NB4 (cell line): ENCODE data around the gene TSPAN11.

Experiments
- DNase-seq: peaks from one replicate; pipeline ENCODE4 v3.0.0; 2010; ENCODE audit warnings: low read depth
- H3K4me3 ChIP-seq: one replicate; pipeline ENCODE4 v1.5.1; 2011; ENCODE audit warnings: mild to moderate bottlenecking, low read depth, low read length, moderate library complexity
- CTCF ChIP-seq: IDR thresholded peaks from one replicate; pipeline ENCODE4 v1.5.1; 2012; ENCODE audit warnings: low read depth, low read length
- MAX ChIP-seq: IDR thresholded peaks from 2 replicates; pipeline ENCODE4 v1.6.1; 2011; ENCODE audit warnings: low read depth, low read length
- MYC ChIP-seq: IDR thresholded peaks from 2 replicates; pipeline ENCODE4 v1.6.1; 2011; ENCODE audit warnings: low read depth, low read length
- POLR2A ChIP-seq: IDR thresholded peaks from 2 replicates; pipeline ENCODE4 v1.6.1; 2011; ENCODE audit warnings: mild to moderate bottlenecking; ENCODE audit not compliant: insufficient read length; ENCODE audit errors: extremely low read depth

TSPAN11 gene

DNA sequence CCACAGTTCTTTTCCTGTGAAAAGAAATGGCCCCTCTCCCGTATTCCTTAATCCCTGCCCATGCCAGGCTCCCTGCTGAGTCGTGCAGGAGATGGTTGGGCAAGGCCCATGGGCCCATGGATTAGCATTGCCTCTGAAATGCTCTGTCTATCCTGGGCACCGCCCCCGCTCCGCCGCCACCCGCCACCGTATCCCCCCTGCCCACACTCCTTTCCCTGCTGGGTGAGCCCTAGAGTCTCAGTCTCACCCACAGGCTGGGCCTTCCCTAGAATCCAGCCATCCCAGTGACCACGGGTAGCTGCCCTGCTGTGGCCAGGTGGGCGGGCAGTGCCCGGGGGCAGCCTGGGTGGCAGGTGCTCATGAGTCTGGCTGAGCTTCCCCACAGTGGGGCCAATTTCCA lies 50.6 kb downstream of the TSPAN11 start:
- TF ChIP-seq MAX (no peak), CTCF (no peak), POLR2A (no peak), MYC (no peak)
- no peak for DNase-seq
- H3K4me3 ChIP-seq = no peak overlapping the region

GRCh38 chr12:30977537-30978349 lies 51.2 kb downstream of the TSPAN11 start:
- TF ChIP-seq POLR2A = no peak
- TF ChIP-seq MAX = no peak
- TF ChIP-seq CTCF = no peak
- no peak for TF ChIP-seq MYC
- no peak for DNase-seq
- H3K4me3 ChIP-seq = no peak overlapping the region

DNA sequence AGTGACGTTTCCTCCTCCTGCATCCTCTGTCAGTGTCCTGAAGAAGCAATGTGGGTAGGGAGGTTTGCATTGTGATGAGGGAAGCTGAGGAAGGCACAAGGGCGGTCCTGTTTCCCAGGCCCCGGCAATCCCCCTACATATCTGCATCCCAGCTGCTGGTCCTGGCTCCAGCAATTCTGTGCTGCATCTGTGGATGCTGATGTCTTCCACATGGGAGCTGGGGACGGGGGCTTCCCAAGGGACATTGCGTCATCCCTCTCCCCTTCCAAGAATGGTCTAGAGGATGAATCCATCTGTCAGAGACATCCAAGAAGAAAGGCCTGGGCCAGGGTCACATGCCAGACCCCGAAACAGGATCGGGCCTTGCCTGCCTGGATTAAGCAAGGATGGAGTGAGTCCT lies 52.1 kb downstream of the TSPAN11 start:
- no peak for TF ChIP-seq MYC
- no peak for TF ChIP-seq MAX
- TF ChIP-seq CTCF = no peak
- no peak for TF ChIP-seq POLR2A
- no peak for DNase-seq
- H3K4me3 ChIP-seq = no peak overlapping the region

GRCh38 chr12:30979371-30980259 lies 53.1 kb downstream of the TSPAN11 start:
- no peak overlapping the region for H3K4me3 ChIP-seq
- DNase-seq = no peak
- no peak for TF ChIP-seq POLR2A
- no peak for TF ChIP-seq CTCF
- no peak for TF ChIP-seq MYC
- no peak for TF ChIP-seq MAX

DNA sequence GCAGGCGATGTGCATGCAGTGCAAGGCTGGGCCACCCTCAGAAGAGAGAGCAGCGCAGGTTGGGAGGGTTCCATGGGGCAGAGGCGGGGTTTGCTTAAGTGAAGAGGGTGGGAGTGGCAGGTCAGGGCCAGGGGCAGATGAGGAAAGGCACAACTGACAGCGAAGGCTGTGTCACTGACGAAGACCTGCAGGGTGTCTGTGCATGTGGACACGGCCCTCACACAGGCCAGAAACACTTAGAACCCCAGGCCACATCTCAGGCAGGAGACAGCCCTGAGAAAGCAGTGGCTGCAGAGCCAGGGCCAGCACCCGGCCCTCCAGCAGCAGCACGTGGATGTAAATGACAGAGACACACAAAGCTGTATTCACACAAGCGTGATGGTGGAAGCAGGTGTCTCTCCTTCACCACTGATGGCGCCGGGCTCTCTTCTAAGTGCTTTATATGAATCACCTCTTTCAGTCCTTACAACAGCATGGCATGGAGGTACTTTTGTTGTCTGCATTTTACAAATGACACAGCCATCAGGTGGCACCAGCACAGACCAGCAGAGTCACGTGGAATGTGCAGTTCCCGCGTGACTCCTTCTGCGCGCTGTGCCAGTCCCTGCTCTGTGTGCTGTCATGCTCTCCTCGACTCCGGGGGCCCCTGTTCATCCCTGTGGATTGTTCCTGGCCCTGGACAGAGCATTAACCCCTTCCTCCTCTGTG lies 54.6 kb downstream of the TSPAN11 start:
- H3K4me3 ChIP-seq = no peak overlapping the region
- no peak for DNase-seq
- TF ChIP-seq CTCF (no peak), POLR2A (no peak), MYC (no peak), MAX (no peak)
